ENCODE measurements around the gene SIM1. TPM values are rescaled to one million over a fixed set of nuclear protein-coding genes. Genes with fewer than 3 reads are reported as not detected.

SIM1 gene
- total and polyA plus RNA-seq, 2 of the 8 experiments (the other 6 are each of a cell fraction or from before 2014, with no cell fraction given), result 0.02 to 0.39 TPM

DNA sequence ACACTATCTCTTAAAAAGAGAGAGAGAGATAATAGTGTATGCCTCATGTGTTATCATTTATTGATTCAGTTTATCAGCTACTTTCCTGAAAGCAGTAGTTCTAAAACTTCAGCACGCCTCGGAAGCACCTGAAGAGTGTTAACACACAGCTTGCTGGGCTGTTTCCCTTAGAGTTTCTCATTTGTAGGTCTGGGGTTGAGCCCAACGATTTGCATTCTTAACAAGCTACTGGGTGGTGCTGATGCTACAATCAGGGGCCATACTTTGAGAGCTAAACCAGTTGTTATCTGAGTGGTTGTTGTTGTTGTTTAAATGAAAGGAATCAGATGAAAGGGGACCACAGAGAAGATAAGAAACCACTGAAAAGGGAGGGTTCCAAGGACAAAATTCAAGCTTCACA lies 32.6 kb downstream of the SIM1 start:
- H4K91ac ChIP-seq (replicated peaks; ENCODE audit: insufficient read length, low read length), result no peak overlapping the region
- no peak overlapping the region for H2BK120ac ChIP-seq (replicated peaks; ENCODE audit: low read depth, low read length)
- ChIA-PET POLR2A (ENCODE audit: partially characterized antibody) (interaction anchor here (0.6 to 1.2 kb wide), 2 partner anchors 11 to 78 kb away, joined by 3 read pairs; no protein-coding TSS in a partner anchor), CTCF (ENCODE audit: partially characterized antibody) (interaction anchor here (0.6 to 3.0 kb wide), 8 partner anchors 11 to 848 kb away, joined by 3 to 9 read pairs (median 3); no protein-coding TSS in a partner anchor)
- H4K8ac ChIP-seq (ENCODE audit: extremely low read depth, insufficient read depth, low read length), result no peak overlapping the region
- no peak overlapping the region for H3K14ac ChIP-seq (ENCODE audit: insufficient read length)
- H2BK20ac ChIP-seq (ENCODE audit: low read length), result no peak overlapping the region
- H3K79me1 ChIP-seq (ENCODE audit: low read depth, low read length), result no peaks in the 10 kb centered on the region
- 0 out of 2 replicates have a peak overlapping the region, but pooled peaks have one; percentile 39 for H2AFZ ChIP-seq (ENCODE audit: low read length)
- H4K20me1 ChIP-seq (replicated peaks in 1 of 2; ENCODE audit: control insufficient read depth in 1 of 2, insufficient read depth in 2 of 2, low read length in 2 of 2), result no peaks in the 10 kb centered on the region
- H2BK5ac ChIP-seq (ENCODE audit: low read depth, low read length), result no peak overlapping the region
- H3K79me2 ChIP-seq (ENCODE audit: control insufficient read depth in 1 of 2, insufficient read depth in 2 of 2, low read length in 2 of 2), result no peaks in the 10 kb centered on the region
- no peak overlapping the region for H3K4ac ChIP-seq (replicated peaks; ENCODE audit: insufficient read length, low read depth, low read length)
- no peak for FAIRE-seq
- no peak overlapping the region for H3K56ac ChIP-seq (replicated peaks; ENCODE audit: insufficient read length, low read depth, low read length)
- TF ChIP-seq JUND (IDR thresholded peaks at IDR 0.05; ENCODE audit: low read length) (no peak), TAF1 (IDR thresholded peaks at IDR 0.05; ENCODE audit: low read depth, low read length) (no peak), BACH1 (IDR thresholded peaks at IDR 0.05; ENCODE audit: low read length) (no peak), RAD21 (IDR thresholded peaks at IDR 0.05 in 1 of 2, conservative IDR thresholded peaks at IDR 0.05 in 1 of 2; ENCODE audit: low read depth in 2 of 2, low read length in 2 of 2) (no peak), RFX5 (IDR thresholded peaks at IDR 0.05; ENCODE audit: borderline replicate concordance, low read depth, low read length) (no peak), KDM4A (IDR thresholded peaks at IDR 0.05; ENCODE audit: low read depth, low read length, severe bottlenecking) (no peak), YY1 (IDR thresholded peaks at IDR 0.05; ENCODE audit: low read depth, low read length) (no peak), POU5F1 (IDR thresholded peaks at IDR 0.05; ENCODE audit: low read depth, low read length) (no peak), EZH2 (IDR thresholded peaks at IDR 0.05; ENCODE audit: low read depth, low read length, severe bottlenecking) (no peak)
- TF ChIP-seq, protein P1, sequence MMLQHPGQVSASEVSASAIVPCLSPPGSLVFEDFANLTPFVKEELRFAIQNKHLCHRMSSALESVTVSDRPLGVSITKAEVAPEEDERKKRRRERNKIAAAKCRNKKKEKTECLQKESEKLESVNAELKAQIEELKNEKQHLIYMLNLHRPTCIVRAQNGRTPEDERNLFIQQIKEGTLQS (IDR thresholded peaks at IDR 0.05; ENCODE audit: insufficient read depth, low read depth, low read length), result no peak
- H3K9me3 ChIP-seq (ENCODE audit: insufficient read depth in 2 of 2, low read depth in 1 of 2, low read length in 1 of 2), result no peaks in the 10 kb centered on the region
- no peak for DNase-seq (ENCODE audit: low read depth in 1 of 2, low spot score in 2 of 2)
- H3K9ac ChIP-seq (replicated peaks in 1 of 4; ENCODE audit: extremely low read depth in 1 of 4, low read depth in 3 of 4, low read length in 3 of 4), result no peak overlapping the region
- no peak overlapping the region for H2BK15ac ChIP-seq (ENCODE audit: low read length)
- WGBS, 2 experiments (ENCODE audit: extremely low coverage in 1 of 2, insufficient coverage in 1 of 2, insufficient read length in 1 of 2, insufficient replicate concordance in 2 of 2, low coverage in 1 of 2, low lambda C conversion rate in 2 of 2, missing lambda C conversion rate in 1 of 2), result 84% methylated on average over 3 of the region's 3 CpGs; no CpG with 5 or more reads in 1 of the 2 experiments
- H3K18ac ChIP-seq (ENCODE audit: extremely low read depth, low read length), result no peak overlapping the region
- H3K4me2 ChIP-seq (ENCODE audit: insufficient read depth in 1 of 2, low read depth in 2 of 2, low read length in 2 of 2), result no peak overlapping the region
- peaks cover 0 to 9% (median 2%) of the 10 kb centered on the region in 4 experiments; a peak in 2 of 7 replicates for H3K4me1 ChIP-seq (replicated peaks in 1 of 4; ENCODE audit: control insufficient read depth in 3 of 4, insufficient read depth in 4 of 4, low read length in 3 of 4)
- no peak overlapping the region for H4K5ac ChIP-seq (ENCODE audit: insufficient read length, low read depth, low read length)
- H3K27me3 ChIP-seq (replicated peaks in 1 of 4; ENCODE audit: control insufficient read depth in 3 of 4, extremely low read depth in 1 of 4, insufficient read depth in 3 of 4, low read length in 3 of 4), result no peaks in the 10 kb centered on the region
- no peak overlapping the region for H2BK12ac ChIP-seq (ENCODE audit: low read depth, low read length)
- H3K23ac ChIP-seq (ENCODE audit: insufficient read length), result no peak overlapping the region
- H3K36me3 ChIP-seq (ENCODE audit: control insufficient read depth in 2 of 4, insufficient read depth in 4 of 4, low read length in 3 of 4), result no peaks in the 10 kb centered on the region
- H2AK5ac ChIP-seq (ENCODE audit: low read depth, low read length), result no peak overlapping the region
- no peak overlapping the region for H3K27ac ChIP-seq (ENCODE audit: low read depth, low read length)
- no peaks in the 10 kb centered on the region for H3K23me2 ChIP-seq (ENCODE audit: low read depth, low read length)
- H3K4me3 ChIP-seq (ENCODE audit: extremely low read depth in 1 of 4, insufficient read depth in 2 of 4, low read depth in 3 of 4, low read length in 4 of 4), result no peak overlapping the region
